Choroid plexus epithelial cell (primary cell): Measurements from ENCODE around the gene PERM1.
A peak's percentile ranks its signal among the peaks of the same experiment; 100 is the strongest.

Experiments
- DNase-seq: peaks from one replicate; pipeline ENCODE4 v3.0.0-alpha.2; 2010; ENCODE audit warnings: low read depth
- H3K4me3 ChIP-seq: 2 replicates; pipeline ENCODE4 v1.5.1; 2011; ENCODE audit warnings: low read depth, mild to moderate bottlenecking, control low read depth, low read length, moderate library complexity
- TF ChIP-seq, protein P1 (sequence below): conservative IDR thresholded peaks from 2 replicates; pipeline ENCODE4 v1.5.1; 2011; ENCODE audit warnings: low read depth, mild to moderate bottlenecking, control low read depth, inconsistent platforms, low read length, moderate library complexity

PERM1 gene

DNA sequence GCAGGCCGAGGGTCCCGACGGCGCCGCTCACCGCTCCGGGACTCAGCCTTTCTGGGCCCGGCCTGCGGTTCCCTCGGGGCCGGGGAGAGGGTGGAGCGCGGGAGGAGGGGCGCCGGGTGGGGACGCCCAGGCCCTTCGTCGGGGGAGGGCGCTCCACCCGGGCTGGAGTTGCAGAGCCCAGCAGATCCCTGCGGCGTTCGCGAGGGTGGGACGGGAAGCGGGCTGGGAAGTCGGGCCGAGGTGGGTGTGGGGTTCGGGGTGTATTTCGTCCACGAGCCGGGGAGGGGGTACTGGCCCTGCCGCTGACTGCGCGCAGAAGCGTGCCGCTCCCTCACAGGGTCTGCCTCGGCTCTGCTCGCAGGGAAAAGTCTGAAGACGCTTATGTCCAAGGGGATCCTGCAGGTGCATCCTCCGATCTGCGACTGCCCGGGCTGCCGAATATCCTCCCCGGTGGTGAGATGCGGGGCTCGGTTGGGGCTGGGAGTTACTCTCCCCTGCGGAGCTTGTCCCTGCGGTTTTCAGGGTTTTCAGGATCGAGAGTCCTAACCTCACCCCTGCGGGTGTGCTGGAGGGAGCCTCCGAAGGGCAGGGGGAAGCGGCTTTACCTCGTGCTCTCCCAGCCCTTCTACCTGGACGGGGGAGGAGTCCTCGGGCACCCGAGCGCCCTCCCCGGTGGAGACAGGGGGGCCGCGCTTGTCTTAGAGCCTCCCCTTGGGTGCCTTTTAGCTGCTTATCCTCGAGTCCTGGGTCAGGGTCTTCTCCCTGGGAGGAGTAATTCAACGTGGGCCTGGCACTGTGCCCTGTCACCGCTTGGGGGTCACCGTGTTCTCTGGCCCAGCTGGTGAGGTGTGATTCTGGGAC is 56.1 kb downstream of the PERM1 start:
- peak; percentile 45 for DNase-seq
- H3K4me3 ChIP-seq = peak overlapping the region; percentile 66
- TF ChIP-seq, protein P1, sequence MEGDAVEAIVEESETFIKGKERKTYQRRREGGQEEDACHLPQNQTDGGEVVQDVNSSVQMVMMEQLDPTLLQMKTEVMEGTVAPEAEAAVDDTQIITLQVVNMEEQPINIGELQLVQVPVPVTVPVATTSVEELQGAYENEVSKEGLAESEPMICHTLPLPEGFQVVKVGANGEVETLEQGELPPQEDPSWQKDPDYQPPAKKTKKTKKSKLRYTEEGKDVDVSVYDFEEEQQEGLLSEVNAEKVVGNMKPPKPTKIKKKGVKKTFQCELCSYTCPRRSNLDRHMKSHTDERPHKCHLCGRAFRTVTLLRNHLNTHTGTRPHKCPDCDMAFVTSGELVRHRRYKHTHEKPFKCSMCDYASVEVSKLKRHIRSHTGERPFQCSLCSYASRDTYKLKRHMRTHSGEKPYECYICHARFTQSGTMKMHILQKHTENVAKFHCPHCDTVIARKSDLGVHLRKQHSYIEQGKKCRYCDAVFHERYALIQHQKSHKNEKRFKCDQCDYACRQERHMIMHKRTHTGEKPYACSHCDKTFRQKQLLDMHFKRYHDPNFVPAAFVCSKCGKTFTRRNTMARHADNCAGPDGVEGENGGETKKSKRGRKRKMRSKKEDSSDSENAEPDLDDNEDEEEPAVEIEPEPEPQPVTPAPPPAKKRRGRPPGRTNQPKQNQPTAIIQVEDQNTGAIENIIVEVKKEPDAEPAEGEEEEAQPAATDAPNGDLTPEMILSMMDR = no peak
